Activated T-helper 1 cell treated with anti-CD3 and anti-CD28 coated beads, Interleukin-2, amount 50 U/mL, for 16 hours (primary cell): ENCODE measurements around the gene TMEM86B.
A peak's percentile ranks its signal among the peaks of the same experiment; 100 is the strongest.
"Not testable (repeated sequence)": the region's sequence is repeated elsewhere in the genome, so short reads cannot be mapped to it uniquely, and the experiment has no call there.

ENCODE experiments used
- DNase-seq, 2 donors: peaks; one replicate each; pipeline ENCODE4 v3.0.0-alpha.2; 2020; ENCODE audit warnings: low read depth in 1 of 2, low spot score in 1 of 2

TMEM86B gene

DNA sequence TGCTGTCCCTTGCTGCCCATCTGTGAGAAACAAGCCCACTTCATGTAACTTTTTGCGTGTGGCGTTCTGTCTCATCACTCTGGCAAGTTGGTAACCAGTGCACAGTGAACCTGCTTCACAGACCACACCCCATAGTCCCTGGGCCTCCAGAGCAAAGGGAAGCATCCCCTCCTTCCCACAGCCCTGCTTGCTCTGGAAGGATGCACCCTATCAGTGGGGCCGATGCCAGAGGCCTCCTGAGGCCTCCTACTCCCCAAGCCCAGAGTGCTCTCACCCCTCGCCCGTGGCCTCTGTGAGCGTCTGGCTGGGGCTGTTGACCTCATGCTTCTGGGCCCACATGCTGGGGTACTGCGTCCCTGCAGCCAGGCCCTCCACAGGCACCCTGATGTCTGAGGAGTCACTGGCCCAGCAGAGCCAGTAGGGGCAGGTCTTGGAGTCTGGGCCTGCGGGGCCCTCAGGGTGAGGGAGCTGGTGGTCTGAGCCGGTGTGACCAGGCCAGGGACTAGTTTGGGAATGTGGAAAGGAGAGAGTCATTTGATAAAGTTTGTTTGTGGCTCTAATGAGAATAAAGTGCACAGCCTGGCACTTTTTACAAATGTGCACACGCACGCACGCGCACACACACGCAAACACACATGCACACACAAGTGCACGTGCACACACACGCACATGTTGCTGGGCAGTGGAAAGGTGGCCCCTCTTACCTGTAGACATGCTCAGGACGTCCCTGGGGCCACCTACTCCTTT, 5.1 kb downstream of the TMEM86B start:
- no peak for DNase-seq

DNA sequence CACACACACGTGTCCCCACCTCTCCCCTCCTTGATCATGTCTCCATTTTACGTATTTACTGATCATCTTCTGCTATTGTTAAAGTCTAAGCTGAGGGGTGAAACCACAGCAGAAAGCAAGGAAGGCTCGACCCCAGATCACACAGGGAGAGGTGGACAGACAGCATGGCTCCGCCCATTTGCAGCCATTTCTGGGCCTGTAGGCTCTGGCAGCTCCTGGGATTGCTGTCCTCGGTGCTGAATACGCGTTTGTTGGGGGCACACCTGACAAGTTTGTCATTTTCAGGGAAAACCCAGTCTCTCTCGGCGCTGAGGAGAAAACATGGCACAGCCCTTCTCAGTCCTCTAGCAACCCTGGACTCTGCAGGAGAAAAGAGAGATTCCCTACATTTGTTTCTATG, 8.0 kb downstream of the TMEM86B start:
- DNase-seq: no peak

DNA sequence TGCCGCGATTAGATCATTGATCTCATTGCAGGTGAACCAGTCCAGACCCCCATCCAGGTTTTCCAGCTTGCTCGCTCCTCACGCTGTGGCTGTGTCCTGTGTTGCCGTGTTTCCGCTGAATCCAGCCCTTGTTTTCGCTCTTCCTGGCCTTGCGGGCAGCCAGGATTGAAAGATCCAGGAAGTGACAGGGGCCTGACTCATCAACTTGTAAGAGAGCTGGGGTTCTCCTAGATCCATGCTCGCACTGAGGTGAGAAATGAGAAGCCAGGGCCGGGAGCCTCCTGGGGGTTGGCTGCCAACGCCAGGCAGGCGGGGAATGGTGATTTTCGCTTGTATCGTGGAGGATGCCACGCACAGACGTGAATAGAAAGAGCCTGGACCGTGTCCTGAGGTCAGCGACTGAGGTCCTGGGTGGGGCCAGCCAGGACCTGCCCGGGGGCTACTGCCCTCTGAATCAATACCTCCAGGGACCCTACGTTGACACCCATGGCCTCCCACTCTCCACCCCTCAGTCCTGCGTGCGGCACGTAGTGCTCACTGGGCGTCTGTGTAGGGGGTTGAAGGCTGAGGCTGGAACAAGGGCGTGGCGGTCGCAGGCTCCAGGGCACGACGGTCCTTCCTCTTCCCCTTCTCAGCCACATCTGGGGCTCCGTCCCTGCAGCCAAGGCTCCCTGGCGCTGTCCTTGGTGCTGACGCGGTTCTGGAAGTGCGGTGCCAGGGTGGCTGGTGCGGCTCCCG, 11.9 kb downstream of the TMEM86B start:
- DNase-seq: no peak

DNA sequence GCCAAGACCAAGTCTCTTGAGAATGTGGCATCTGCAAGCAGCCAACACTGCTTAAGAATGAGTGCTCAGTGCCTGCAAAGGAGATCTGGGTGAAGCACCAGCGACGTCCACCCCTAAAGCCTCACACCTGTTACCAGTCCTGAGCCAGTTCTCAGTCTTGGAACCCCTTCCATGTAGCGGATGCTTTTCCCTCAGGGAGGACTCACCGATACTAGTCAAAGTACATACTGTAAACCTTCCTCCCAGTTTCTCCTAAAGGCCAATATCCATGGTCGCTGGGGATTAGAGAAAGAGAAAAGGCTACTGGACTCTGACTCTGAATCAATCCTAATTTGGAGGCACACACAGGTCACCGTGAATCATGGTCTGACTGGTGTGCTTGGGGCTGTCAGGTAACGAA, 15.0 kb downstream of the TMEM86B start:
- no peak for DNase-seq

DNA sequence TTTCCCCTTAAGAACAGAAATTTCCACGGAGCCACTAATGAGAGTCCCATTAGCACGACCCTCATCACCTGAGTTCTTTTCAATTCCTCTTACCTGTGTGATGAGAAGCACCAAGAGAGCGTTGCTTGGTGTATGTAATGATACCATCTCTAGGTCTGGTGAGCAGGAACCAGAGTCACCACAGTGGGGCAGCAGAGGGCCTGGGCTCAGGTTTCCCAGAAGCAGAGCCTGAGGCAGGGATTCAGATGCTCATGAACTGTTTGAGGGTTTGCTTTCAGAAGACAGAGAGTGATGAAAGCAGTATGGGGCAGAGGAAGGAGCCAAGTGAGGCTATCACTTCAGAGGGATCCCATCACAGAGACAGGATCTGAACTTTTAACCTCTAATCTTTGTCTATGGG, 16.1 kb downstream of the TMEM86B start:
- no peak for DNase-seq

DNA sequence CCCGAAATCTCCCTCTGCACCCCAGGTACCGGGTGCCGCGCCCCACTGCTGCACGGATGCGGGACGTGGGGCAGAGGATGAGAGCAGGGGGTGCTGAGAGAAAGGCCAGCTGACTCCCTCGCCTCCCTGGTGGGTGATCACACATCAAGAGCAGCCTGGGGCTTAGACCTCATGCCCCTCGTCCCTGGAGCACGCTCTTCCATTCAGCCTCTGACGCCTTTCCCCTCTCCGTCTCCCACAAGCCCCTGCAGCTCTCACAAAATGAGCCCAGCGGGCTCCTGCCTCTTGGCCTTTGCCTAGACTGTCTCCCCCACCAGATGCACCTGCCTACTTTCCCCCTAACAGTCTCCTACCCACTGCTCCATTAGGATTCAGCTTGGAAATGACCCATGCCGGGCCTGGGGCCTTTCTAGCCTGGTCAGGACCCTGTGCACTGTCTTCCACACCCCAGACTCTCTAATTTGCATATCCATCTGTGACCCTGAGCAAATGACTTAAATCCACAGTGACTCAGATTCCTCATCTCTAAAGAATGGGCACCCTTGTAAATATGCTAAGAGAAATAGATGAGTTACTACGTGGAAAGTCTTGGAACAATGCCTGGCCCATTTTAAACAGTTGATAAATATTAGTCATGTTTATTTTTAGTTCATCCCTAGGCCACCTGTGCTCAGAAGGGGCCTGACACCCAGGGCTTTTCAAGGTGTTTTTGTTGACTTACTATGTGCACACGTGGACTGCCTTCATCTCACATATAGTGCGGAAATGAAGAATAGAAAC, 18.7 kb downstream of the TMEM86B start:
- no peak for DNase-seq

DNA sequence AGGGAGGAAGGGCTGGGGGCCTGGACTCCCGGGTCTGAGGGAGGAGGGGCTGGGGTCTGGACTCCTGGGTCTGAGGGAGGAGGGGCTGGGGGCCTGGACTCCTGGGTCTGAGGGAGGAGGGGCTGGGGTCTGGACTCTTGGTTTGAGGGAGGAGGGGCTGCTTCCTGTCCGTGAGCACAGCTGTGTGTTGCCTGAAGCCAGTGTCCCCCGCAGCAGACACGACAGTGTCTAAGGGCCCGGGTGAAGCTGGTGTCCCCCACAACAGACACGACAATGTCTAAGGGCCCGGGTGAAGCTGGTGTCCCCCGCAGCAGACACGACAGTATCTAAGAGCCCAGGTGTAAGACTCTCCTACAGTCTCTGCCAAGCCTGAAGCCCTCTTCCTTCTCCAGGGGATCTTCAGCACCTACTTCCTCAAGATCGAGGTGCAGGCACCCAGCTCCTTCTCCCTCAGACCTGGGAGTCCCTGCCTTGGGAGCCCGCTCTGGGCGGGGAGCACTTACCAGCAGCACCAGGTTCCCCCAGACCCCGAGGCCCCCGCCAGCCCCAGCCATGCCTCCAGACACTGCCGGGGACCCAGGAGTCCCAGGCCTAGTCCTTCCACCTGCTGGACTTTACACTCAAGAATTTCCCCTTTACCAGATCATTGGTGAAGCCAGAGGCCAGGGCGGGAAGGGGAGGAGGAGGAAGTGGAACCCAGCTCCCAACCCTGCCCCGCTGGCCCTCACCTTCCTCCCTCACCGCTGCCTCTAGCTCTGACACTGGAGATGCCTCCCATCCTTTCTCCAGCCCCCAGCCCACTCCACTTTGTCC, 19.5 kb downstream of the TMEM86B start, which contains the start of gene PTPRH:
Gene PTPRH, minus strand, starts transcription at position 622 of the 813 bp plus-strand sequence. Its CDS starts 68 bp downstream, at position 554.
- no peak for DNase-seq

DNA sequence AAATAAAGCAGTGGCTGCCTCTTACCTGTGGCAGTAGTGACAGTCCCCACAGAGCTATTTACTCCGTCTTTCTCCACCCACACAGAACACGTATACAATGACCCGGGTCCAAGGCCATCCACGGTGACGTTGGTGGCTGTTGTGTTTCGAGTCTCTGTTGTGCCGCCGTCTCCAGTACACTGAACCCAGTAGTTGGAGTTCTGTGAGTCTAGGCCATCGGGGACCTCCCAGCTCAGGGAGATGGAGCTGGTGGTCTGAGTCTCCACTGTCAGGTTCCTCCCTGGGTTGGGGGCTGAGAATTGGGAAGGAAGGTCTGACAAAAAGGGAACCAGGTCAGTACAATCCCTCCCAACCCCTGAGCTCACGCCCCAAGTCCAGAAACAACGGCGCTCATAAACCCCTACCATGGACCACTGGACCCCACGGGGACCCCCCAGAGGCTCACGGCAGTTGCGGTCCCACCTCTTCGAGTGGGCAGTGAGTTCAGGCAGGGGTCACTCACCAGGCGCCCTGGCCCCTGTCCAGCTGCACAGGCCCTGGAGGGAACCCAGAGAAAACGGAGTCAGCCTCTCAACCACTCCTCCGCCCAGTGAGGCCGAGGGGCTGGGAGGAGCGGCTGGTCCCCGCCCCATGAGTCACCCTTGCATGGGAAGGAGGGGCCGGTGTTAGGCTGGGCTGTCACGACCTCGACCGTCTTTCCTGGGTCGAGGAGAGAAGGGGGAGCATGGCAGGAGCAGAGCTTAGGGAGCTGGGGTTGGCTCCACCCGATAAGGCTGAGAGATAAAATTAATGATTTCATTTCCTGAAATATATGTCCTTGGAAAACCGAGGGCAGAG, 21.7 kb downstream of the TMEM86B start:
- no peak for DNase-seq

DNA sequence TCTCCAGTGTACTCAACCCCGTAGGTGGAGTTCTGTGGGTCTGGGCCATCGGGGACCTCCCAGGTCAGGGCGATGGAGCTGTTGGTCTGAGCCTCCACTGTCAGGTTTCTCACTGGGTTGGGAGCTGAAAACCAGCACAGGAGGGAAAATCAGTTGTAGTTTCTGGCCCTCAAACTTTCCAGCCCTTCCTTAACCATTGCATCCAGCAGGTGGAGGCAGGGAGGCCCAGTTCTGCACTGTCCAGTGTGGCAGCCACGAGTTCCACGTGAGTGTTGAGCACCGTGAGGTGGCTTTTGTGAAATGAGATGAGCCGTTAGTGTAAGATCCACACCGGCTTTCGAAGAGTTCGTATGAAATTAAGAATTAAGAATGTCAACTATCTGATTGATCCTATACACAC, 26.4 kb downstream of the TMEM86B start:
- DNase-seq: not testable (repeated sequence)

DNA sequence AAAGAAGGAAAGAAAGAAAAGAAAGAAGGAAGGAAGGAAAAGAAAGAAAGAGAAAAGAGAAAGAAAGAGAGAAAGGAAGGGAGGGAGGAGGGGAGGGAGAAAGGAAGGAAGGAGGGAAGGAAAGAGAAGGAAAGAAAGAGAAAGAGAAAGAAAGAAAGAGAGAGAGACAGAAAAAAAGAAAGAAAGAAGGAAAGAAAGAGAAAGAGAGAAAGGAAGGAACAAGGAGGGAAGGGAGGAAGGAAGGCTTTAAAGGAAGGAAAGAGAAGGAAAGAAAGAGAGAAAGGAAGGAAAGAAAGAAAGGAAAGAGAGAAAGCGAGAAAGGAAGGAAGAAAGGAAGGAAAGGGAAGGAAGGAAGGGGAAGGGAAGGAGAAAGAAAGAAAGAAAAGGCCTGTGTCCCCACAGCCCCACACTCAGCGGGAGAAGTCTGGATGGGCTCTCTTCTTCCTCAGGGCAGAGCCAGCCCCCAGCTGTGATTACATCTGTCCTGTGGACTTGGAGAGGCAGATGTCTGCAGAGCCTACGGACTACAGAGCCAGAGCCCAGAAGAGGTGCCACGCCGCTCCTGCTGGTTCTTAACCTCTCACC, 28.9 kb downstream of the TMEM86B start:
- no peak for DNase-seq

DNA sequence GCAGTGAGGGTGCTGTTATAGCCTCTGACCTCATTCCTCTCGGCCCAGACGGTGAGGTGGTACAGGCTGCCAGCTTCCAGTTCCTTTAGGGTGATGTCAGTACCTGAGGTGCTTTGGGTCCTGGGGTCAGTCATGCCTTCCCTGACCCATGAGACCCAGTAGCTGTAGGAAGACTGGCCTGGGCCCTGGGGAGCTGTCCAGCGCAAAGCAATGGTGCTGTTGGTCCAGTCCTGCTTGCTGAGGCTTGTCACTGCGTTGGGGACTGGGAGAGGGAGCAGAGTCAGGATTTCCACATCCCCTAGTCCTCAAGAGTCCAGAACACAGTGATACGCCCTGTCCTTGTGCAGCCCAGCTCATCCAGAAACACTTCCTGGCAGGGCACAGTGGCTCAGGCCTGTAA, 29.9 kb downstream of the TMEM86B start:
- no peak for DNase-seq

DNA sequence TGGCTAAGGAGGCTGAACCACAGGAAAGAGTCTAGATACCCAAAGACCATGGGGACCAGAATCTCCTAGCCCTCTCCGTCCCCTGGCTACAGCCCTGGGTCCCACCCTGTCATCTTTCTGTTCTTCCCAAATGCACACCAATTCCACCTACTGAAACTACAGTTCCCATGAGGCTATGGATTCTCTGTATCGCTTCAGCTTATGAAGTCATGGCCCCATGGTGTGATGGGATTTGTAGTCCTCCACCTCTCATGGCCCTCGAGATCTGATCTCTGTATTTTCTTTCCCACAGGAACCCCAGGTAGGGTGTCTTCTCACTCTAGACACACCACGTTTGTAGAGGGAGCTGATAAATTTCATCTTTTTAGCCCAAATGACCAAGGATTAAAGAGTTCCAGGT, 31.0 kb downstream of the TMEM86B start:
- DNase-seq: no peak

DNA sequence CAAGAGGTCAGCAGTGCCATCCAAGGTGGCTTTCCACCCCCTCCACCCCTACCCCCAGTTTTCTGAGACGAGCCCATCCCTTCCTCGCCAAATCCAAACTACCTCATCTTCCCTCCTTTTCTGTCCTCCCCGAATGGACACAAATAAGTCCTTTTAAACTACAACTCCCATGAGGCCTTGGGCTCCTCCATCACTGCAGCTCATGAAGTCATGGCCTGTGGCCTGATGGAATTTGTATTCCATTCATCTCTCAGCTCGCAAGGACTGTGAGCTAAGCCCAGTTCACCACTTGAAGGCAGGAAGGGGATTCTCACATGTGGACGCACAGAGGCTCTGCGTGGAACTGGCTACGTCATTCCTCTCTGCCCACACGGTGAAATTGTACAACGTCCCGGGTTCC, 31.8 kb downstream of the TMEM86B start:
- no peak for DNase-seq

DNA sequence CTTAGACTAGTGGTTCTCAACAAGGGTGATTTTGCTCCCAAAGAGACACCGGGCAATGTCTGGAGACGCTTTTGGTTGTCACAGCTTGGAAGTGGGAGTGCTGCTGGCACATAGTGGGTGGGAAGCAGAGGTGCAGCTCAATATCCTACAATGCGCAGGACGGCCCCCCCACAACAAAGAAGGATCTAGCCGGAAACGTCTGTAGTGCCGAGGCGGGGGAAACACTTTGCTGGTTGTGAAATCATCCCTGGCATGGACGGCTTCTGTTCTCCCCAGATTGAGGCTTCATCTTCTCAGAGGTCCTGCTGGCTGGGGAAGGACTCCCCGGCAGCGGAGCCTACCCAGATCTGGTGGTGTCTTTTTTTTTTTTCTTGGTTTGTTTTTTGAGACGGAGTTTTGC, 35.1 kb downstream of the TMEM86B start:
- DNase-seq: no peak

DNA sequence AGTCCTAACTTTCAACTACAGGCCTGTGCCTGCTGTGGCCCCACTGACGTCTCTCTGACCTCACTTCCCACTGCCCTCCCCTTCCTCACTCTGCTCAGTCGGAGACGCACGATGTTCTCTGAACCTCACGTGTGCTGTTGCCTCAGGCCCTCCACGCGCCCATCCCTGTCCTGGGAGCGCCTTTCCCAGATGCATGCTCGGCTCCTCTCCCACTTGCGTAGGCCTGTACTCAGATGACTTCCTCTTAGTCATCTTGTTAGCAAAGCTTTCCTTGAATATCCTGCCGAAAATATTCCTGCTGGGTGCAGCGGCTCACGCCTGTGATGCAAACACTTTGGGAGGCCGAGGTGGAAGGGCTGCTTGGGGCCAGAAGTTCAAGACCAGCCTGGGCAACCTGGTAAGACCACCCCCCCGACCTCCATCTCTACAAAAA, 39.1 kb downstream of the TMEM86B start:
- DNase-seq: no peak

DNA sequence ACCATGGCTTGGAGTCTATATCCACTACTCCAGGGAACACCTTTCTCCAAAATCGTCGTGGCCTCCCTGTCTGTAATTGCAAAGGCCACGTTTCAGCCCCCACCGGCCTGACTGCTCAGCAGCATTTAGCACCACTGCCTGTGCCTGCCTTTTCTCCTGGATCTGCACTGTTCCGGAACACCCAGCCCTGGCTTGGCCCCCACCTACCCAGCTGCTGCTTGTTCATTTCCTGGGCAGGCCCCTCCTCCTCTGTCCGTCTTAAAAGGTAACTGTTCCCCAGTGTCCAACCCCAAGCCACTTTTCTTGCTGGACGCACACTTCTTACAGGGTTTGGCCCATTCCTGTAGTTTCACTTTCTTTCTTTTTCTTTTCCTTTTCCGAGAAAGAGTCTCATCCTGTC, 39.9 kb downstream of the TMEM86B start:
- no peak for DNase-seq

DNA sequence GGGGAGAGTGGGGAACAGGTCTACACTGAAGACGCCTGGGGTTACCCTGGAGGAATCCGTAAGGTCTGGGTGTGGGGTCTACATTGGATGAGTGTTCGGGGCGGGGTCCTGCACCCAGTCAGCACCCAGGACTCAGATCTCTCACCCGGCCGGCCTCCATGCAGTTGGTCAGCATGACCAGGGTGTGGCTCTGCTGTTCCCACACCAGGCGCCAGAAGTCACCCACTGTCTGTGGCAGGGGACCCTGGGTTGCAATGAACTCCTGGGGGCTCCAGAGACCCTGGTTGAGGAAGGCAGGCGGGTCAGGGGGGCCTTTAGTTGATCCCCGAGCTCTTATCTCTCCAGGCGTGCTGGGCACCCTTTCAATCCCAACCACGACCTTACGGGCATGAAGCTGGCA, 42.5 kb downstream of the TMEM86B start:
- DNase-seq: no peak

DNA sequence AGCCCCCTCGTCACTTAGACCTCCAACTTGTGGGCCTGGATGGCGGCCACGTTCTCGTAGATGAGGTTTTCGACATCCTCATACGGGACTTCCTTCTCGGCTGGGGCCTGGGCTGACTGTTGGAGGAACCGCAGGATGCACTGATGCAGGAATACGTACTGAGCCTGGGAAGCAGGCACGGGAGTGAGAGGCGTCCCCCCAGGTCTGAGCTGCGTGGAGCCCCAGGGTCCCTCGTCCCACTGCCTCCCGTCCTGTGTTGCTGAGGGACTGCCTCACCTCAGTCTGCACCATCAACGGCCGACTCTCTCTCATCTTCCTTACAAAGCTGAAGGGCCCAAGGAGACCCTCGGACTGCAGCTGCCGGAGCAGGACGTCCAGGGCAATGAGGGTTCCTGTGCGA, 46.8 kb downstream of the TMEM86B start:
- DNase-seq: no peak

DNA sequence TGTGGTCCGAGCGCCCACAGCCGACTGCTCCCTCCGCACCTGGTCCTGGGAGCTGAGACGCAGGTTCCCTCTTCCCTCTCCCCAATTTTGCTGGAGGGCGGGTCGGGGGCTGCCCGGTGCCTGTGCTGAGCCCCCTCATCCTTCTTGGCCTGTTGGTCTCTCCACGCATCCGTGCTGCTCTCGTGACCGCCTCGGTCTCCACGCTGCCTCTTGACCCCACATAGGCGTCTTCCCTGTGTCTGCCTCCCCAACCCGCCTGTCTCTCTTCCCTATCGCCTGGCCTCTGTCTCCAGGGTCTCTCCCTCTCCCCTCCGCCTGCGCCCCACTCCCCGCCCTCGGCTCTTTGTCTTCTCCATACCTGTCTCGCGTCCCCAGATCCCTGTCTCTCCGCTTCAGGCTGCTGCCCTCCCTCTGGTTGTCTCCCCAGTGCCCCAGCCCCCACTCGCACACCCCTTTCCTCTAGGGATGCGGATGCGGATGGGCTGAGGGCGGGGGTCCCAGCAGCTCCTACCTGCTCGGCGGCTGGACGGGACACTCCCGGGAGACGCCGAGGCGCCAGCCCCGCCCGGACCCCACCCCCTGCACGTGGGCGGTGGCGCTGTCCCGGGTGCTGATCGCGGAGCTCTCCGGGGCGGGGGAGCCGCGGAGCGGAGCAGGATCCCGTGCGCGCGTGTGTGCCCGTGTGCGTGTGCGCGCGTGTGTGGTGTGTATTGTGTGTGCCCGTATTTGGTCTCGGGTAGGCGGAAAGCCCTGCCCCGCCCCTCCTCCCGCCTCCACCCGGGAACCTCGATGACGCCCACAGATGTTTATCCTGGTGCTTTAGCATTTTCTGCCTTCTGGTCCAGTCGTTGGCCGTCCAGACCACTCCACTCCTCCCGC, 48.7 kb downstream of the TMEM86B start, which contains the start of gene SYT5:
Gene SYT5, minus strand, starts transcription at position 684 of the 879 bp plus-strand sequence. CDS start 1,248 bp downstream, outside the sequence.
- DNase-seq: peak; percentile 37 to 42
